HG02798 (cell line): Measurements from ENCODE around the gene SYPL2.
"Not testable (repeated sequence)": the region's sequence is repeated elsewhere in the genome, so short reads cannot be mapped to it uniquely, and the experiment has no call there.

ENCODE experiments used
- ATAC-seq: cut with Tn5 transposase; IDR thresholded peaks from one replicate; pipeline ENCODE4 v1.9.1; 2021; ENCODE audit warnings: mild to moderate bottlenecking; ENCODE audit not compliant: unreplicated experiment, poor library complexity

Gene SYPL2

GRCh38 chr1:109468903-109469302 lies 2.6 kb downstream of the SYPL2 start:
- no peak for ATAC-seq

GRCh38 chr1:109470245-109470644 lies 3.9 kb downstream of the SYPL2 start:
- no peak for ATAC-seq

GRCh38 chr1:109472779-109473178 lies 6.4 kb downstream of the SYPL2 start:
- ATAC-seq: no peak

- ATAC-seq: not testable (repeated sequence)
Measured at GRCh38 chr1:109473284-109474057, 7.1 kb downstream of the SYPL2 start.

DNA sequence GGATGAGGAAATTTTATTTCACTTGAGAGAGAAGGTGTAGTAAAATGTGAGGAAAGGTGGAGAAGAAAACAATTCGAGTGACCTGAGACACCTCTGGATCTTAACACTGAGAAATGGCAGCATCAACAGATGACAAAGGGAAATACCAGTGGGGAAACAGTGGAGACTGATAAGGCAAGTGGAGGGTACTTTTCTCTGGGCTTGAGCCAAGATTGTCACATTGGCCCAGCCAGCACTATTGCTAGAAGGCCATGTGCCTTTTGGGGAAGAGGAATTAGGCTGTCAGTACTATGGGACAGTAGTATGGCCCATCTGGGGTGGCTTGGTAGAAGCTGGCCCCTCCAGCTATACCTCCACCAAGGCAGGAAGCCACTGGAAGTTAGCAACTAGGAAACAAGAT lies 8.4 kb downstream of the SYPL2 start:
- no peak for ATAC-seq

- ATAC-seq: no peak
Measured at GRCh38 chr1:109475261-109475660, 8.9 kb downstream of the SYPL2 start.

DNA sequence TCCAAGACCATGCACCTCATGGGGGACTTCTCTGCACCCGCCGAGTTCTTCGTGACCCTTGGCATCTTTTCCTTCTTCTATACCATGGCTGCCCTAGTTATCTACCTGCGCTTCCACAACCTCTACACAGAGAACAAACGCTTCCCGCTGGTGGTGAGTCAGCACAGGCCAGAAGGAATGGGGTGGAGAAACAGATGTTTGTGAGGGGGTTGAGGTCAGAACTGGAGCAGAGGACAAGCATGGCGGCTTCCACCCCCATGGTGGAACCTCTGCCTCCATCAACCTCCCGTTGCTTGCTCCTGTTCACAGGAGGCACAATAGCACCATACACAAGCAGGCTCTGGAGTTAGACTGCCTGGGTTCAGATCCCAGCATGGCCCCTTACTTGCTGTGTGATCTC lies 10.5 kb downstream of the SYPL2 start:
- ATAC-seq: no peak

DNA sequence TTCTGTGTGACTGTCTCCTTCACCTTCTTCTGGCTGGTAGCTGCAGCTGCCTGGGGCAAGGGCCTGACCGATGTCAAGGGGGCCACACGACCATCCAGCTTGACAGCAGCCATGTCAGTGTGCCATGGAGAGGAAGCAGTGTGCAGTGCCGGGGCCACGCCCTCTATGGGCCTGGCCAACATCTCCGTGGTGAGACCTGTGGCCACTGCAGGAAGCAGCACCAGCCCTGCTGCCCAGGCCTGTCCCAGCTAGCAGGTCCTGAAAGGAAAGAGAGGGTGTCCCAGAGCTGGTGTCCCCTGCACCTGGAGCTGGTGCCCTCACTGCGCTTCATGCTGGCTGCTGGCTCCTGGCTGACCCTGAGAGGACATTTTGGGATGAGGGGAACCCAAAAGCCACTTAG lies 11.5 kb downstream of the SYPL2 start:
- ATAC-seq: no peak

DNA sequence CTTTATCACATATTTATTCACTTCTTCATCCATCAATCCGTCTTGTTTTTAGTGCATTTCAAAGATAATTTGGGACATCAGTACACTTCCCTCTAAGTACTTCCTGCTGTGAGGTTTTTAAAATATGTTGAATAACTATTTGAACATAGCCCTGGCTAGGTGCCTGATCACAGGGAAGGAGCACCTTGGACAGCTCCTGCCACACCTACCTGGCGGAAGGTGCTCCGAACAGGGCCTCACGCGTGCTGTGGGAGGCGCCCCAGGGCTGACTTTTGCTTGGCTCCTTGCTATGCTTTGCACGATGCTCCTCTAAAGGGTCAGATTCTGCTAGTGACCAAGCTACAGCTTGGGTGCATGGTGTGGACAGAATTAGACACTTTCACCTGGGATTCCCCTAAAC lies 12.5 kb downstream of the SYPL2 start:
- no peak for ATAC-seq

DNA sequence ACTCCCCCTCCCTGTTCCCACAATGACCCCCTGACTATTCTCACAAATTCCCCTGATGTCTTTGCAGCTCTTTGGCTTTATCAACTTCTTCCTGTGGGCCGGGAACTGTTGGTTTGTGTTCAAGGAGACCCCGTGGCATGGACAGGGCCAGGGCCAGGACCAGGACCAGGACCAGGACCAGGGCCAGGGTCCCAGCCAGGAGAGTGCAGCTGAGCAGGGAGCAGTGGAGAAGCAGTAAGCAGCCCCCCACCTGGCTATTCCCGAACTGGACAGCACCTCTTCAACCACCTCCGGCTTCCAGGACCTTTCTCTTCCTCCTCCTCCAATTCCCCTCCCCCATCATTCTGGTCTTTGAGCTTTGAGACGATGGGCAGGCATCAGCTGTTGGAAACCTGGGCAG lies 13.0 kb downstream of the SYPL2 start:
- no peak for ATAC-seq

DNA sequence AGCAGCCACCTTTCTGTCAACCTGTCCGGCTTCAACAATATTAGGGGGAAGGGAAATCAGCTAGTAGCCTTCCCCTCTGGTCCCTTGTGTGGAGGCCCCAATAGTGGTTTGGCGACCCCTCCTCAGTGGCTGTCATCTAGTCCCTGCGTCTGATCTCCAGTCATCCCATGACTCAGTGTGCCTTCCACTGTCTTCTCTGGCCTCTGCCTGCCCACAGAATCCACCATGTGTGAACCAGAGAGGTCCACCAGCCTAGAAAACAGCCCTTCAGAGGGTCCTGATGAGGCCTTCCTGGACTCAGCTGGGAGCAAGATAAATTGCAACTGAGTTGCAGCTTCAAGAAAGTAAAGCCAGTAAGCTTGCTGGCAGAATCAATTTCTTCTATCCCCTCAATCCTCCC lies 13.6 kb downstream of the SYPL2 start:
- ATAC-seq: no peak

DNA sequence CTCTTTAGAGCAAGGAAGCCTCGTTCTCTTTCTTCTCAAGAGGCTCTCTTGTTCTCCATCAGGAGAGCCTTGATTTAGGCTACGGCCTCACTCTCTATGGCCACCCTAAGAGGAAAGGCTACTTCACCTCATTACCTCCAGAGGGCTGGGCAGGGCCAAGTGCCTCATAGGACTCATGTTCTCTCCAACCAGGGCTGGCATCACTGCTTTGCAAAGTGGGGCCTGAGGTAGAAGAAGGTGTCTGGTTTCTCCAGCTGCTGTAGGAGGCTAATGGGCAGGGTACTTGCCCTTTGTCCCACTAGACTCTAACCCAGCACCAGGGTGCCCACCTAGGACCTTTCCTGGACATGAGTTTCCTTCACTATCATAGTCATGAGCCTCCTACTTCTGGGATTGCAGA lies 15.3 kb downstream of the SYPL2 start:
- ATAC-seq: no peak

- ATAC-seq: no peak
Measured at GRCh38 chr1:109482242-109482641, 15.9 kb downstream of the SYPL2 start.

DNA sequence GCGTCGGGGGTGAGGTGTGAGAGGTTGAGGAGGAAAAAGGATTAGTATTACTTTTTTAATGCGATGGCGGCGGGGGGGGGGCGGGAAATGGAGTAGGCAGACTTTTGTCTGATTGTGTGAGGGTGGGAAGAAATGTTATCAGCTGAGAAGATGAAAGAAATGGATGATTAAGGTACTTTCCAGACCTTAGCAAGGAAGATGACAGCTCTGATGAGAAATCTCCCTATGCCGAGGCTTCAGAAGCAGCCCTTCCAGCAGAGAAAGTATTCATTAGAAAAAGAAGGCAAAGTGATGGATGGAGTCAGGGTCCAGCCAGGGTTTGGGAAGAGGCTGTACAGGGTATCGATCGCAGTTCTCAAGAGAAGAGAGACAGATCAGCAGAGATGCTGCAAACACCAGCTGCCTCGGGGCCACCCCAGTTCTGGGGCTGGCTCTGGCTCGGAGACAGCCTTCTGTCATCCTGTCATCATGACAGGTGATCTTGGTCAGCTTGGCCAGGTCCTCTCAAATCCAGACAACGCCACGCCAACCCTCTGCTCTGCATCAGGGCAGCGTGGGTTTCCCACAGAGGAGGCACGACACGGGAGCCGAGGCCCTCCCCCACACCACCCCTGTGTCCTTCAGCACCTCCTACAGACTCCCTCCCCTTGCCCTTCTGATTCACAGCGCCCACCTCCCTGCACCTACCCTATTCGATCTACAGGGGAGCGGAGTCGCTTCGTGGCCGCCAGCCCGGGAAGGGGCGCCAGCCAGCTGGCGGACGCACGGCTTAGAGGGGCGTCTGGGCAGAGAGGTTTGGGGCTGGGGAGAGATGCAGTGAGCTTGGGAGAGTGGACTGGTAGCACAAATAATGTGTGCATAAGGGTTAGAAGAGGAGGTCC lies 16.7 kb downstream of the SYPL2 start:
- peak; percentile 7 for ATAC-seq

DNA sequence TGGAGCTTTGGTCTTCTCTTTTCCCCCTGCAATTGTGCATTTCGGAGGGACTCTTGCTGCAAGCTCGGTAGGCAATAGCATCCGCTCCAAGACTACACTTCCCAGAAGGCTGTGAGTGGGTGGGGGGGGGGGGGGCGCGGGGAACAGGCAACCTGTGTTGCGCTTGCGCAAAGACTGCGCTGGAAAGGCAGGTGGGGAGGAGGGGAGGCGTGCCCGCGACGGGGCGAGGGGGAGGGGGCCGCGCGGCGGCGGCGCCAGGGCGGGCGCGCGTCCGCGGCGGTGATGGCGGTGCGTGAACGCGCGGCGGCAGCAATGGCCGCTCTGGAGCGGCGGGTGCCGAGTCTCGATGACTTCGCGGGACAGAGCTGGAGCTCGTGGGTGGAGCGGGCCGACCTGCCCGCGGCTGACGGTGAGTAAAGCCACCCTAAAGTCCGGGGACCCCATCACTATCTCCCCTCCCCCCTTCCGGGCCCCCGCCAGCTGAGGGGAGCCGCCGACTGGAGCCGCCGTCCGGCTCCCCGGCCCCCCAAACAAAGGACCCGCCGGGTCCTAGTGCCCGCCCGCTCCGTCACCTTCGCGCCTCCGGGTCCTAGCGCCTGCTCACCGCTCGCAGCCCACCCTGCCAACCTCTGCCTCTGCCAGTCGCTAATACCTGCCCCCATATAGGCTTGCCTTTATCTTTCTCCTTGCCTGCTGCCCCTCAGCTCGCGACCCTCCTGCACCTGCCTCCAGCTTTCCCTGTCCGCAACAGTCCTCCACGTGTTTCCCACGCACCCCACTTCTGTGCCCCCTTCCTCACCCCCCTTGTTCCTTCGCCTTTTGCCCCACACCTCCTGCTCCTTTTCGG lies 17.5 kb downstream of the SYPL2 start, which contains the start of gene ATXN7L2:
TSS of gene ATXN7L2 (plus strand) at position 234 of the 847 bp plus-strand sequence. CDS start at position 283, 49 bp downstream.
- peak; percentile 88 for ATAC-seq

DNA sequence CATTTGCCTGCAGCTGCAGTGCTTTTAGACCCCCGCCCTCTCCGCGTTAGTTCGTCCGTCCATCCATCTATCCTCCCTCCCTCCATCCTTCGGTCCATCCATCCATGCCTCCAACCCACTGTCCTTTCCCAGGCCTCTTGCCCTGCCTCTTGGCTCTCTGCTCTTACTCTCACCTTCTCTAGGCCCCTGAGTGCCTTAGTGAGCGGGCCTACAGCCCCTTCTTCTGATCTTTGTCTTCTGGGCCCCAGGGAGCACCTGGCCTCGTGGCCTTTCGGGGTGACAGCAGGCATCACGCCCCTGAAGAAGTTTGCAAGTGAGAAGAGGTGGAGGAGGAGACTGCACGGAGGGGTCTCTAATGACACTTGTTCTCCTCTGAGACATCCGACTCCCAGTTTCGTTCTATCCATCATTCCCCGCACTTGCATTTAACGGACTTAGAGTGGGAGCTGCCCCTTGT lies 18.2 kb downstream of the SYPL2 start:
- no peak for ATAC-seq

DNA sequence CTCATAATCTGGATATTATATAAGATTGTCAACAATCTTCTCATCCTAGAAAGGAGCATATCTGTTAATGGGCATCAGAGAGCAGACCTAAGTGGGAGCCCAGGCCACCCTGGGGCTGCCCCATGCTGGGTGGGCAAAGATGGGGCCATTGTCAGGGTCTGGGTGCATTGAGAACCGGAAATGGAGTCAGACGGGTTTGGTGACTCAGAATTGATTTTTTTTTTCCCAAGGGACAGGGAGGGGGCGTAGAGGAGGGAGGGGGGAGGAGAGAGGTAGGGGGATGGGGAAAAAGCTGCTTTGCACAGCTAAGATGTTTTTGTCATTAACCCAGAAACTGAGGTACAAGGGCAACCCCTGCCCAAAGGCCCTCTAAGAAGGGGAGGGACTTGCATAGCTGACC lies 18.7 kb downstream of the SYPL2 start:
- no peak for ATAC-seq

- no peak for ATAC-seq
Measured at GRCh38 chr1:109487261-109487660, 20.9 kb downstream of the SYPL2 start.

- no peak for ATAC-seq
Measured at GRCh38 chr1:109488201-109488600, 21.9 kb downstream of the SYPL2 start.

GRCh38 chr1:109488696-109489095 lies 22.4 kb downstream of the SYPL2 start:
- ATAC-seq: no peak
